ENCODE measurements around the gene NEFH.

GRCh38 chr22:29536411-29536810 is 56.4 kb downstream of the NEFH start:
- no peak for TF ChIP-seq CTCF (conservative IDR thresholded peaks at IDR 0.05; ENCODE audit: low read length)
- no peak for TF ChIP-seq EZH2phosphoT487 (IDR thresholded peaks at IDR 0.05; ENCODE audit: borderline replicate concordance, low read depth, low read length)
